Measurements from ENCODE around the gene EFCAB5. TPM values are rescaled to one million over a fixed set of nuclear protein-coding genes. Genes with fewer than 3 reads are reported as not detected.

EFCAB5 gene
- total and polyA plus RNA-seq, 8 donors: 0.52 to 2.3 (median 1.9) TPM

DNA sequence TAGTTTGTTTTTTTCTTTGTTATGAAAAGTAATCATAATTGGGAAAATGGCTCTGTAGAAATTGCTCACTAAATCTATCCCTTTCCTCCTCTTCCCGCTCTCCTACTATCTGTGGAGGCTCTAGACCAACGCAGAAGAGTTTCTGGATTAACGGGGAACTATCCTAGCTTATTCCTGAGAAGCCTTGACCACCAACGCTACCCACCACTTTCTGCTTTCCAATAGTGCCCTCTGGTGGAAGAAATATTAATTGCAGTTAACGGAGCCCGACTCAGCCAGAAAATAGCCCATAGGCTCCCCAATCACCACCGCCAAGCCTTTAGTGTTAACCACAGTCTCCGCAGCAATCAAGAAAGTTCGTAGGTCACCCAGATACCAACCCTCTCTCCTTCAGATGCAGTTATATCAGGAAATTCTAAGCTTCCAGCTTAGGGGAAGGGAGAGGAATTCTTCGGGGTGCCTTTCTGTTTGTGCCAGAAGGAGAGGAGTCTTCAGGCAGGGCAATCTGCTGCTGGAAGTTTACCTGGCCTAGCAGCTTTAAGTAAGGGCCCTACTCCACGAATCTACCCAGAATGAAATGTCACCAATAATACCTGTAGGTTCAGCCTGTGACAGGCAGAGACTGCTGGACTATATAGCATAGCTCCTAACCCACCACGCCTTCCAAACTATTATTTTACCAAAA lies 152.2 kb downstream of the EFCAB5 start:
- H3K27ac ChIP-seq: no peak overlapping the region
- TF ChIP-seq, protein P1, sequence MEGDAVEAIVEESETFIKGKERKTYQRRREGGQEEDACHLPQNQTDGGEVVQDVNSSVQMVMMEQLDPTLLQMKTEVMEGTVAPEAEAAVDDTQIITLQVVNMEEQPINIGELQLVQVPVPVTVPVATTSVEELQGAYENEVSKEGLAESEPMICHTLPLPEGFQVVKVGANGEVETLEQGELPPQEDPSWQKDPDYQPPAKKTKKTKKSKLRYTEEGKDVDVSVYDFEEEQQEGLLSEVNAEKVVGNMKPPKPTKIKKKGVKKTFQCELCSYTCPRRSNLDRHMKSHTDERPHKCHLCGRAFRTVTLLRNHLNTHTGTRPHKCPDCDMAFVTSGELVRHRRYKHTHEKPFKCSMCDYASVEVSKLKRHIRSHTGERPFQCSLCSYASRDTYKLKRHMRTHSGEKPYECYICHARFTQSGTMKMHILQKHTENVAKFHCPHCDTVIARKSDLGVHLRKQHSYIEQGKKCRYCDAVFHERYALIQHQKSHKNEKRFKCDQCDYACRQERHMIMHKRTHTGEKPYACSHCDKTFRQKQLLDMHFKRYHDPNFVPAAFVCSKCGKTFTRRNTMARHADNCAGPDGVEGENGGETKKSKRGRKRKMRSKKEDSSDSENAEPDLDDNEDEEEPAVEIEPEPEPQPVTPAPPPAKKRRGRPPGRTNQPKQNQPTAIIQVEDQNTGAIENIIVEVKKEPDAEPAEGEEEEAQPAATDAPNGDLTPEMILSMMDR (IDR thresholded peaks at IDR 0.05): peak; percentile 73 to 78
- ATAC-seq (peak; percentile 86), DNase-seq (peak in 2 of 4 donors; percentile 61 to 67)
- H3K4me3 ChIP-seq: no peak overlapping the region
- H3K9me3 ChIP-seq: no peaks in the 10 kb centered on the region
- intact Hi-C loops (cut with DNase I): loop anchor here in 1 of 2 donors (5.0 kb wide), 1 partner anchor 61 kb away; no protein-coding TSS in a partner anchor
- peaks cover 0 to 9% of the 10 kb centered on the region in 2 donors for H3K4me1 ChIP-seq
- no peaks in the 10 kb centered on the region for H3K36me3 ChIP-seq
- peaks cover 0 to 6% of the 10 kb centered on the region in 2 donors for H3K27me3 ChIP-seq

DNA sequence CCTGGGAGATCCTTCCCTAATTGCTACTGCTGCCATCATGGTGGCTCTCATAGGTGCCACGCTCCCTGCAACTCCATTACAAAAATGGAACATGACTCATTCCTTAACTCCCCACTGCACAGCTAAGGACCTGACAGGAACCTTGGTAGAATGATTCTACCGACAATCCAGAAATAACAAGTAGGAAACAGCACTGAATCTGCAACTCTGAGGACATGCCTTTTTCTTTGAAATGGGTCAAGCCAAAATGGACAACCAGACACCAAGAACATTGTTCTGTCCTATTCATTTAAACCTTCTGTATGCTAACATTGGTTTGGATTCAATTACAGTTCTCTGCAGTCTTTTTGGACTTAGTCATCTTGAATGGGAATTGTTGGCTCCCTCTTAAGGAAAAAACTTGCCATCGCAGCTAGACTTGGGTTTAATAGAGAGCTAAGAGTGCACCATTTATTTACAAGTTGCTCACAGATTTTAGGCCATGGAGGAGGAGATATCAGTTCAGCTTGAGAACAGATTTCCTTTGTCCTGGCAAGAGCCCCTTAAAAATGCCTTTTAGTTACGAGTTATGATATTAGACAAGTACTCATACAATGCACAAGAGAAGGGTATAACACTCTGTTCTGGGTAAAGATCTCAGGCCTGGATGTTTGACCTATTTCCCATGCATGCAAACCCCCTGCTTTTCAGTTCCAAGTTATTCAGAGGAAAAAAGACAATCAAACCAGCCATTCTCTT lies 154.2 kb downstream of the EFCAB5 start:
- Histone ChIP-seq H3K27me3 (peaks cover 0 to 6% of the 10 kb centered on the region in 2 donors), H3K36me3 (no peaks in the 10 kb centered on the region), H3K27ac (no peak overlapping the region), H3K9me3 (no peaks in the 10 kb centered on the region), H3K4me3 (no peak overlapping the region), H3K4me1 (peaks cover 0 to 9% of the 10 kb centered on the region in 2 donors)
- peak; percentile 76 for ATAC-seq
- intact Hi-C loops (cut with DNase I): no loop called here
- peak in 1 of 4 donors; percentile 30 for DNase-seq
- TF ChIP-seq, protein P1 (IDR thresholded peaks at IDR 0.05): peak in 1 of 2 donors; percentile 43

DNA sequence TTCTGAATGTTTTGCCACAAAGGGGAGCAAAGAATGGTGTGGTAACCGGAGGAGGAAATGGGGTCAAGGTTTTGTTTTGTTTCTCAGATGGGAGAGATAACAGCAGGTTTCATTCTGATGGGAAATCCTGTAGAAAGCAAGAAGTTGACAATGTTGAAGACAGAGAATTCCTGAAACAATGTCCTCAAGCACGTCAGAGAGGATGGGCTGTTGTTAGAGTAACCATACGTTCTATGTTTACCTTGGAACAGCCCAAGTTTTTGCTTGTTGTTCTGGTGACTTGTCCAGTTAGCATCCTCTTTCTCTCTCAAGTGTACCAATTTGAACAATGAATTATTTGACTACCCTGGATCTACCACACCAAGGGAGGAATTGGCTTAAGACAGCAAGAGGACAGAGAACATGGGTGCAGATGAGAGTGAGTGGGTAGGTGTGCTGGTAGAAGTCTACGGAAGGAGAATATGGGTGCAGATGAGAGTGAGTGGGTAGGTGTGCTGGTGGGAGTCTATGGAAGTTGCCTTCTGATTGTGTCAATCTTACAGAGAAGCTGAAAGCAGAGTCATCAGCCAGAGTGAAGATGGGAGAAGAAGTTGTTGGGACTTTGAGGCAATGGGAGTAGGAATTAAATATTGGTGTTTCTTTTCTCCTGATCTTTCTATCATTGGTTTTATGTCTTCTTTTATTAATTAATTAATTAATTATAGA lies 160.4 kb downstream of the EFCAB5 start:
- H3K27ac ChIP-seq: no peak overlapping the region
- H3K36me3 ChIP-seq: no peaks in the 10 kb centered on the region
- no peak for DNase-seq
- no peaks in the 10 kb centered on the region for H3K9me3 ChIP-seq
- intact Hi-C loops (cut with DNase I): no loop called here
- no peak for ATAC-seq
- no peaks in the 10 kb centered on the region for H3K27me3 ChIP-seq
- TF ChIP-seq, protein P1 (IDR thresholded peaks at IDR 0.05): no peak
- peaks cover 0 to 10% of the 10 kb centered on the region in 2 donors for H3K4me1 ChIP-seq
- no peak overlapping the region for H3K4me3 ChIP-seq

DNA sequence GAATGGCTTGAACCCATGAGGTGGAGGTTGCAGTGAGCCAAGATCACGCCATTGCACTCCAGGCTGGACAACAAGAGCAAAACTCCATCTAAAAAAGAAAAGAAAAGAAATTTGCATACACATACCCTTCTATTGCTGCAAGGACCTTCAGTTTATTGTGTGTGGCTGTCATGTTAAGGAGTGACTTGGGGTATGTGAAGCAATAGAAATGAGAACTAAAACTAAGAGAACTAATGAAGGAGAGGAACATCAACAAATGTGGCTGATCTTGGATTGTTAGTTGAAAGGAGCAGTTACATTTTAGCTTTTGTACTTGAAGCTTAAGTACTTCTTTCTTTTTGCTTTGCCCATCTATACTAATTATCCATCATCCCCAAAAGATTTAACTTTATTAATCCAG lies 162.5 kb downstream of the EFCAB5 start:
- TF ChIP-seq, protein P1 (IDR thresholded peaks at IDR 0.05): no peak
- H3K36me3 ChIP-seq: no peaks in the 10 kb centered on the region
- intact Hi-C loops (cut with DNase I): no loop called here
- peak overlapping the region in 1 of 2 donors; percentile 86 for H3K27ac ChIP-seq
- no peak overlapping the region for H3K4me3 ChIP-seq
- H3K9me3 ChIP-seq: no peaks in the 10 kb centered on the region
- peaks cover 0 to 10% of the 10 kb centered on the region in 2 donors for H3K4me1 ChIP-seq
- no peaks in the 10 kb centered on the region for H3K27me3 ChIP-seq
- no peak for DNase-seq
- ATAC-seq: no peak
